Measurements from ENCODE around the gene FAM149A. TPM values are rescaled to one million over a fixed set of nuclear protein-coding genes. Genes with fewer than 3 reads are reported as not detected.

The FAM149A gene
- total and polyA plus RNA-seq, 2 donors (not counting 3 experiments of a cell fraction or from before 2014, with no cell fraction given) = 0.08 to 0.20 TPM

DNA sequence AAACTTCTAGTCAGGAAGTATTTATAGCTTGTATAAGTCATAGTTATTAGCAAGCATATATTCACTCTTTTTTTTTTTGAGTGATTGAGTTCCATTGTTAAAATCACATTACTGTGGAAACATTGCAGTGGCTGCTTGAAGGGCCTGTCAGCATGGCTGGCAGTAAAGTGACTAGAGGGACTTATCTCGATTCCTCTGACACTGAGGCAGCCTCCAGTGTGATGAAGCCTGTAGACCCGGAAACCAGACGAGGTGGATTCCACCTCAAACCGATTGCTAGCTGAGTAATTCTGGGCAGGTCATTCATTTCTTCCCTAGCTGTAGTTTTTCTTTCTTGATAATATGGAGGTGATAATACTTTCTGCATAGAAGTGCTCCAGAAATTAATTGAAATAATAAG is 4.7 kb downstream of the FAM149A start:
- no peak overlapping the region for H3K4me2 ChIP-seq (ENCODE audit: insufficient read depth, low read length)
- no peaks in the 10 kb centered on the region for H3K79me2 ChIP-seq (ENCODE audit: control insufficient read depth, insufficient read depth, low read length)
- H3K9me3 ChIP-seq (replicated peaks; ENCODE audit: control insufficient read depth, insufficient read depth, low read length) = no peaks in the 10 kb centered on the region
- CTCF ChIA-PET = no interaction called here
- H3K27me3 ChIP-seq (ENCODE audit: control insufficient read depth in 2 of 2, insufficient read depth in 2 of 2, low read length in 2 of 2) = peaks cover 17 to 21% of the 10 kb centered on the region in 2 experiments
- POLR2A ChIA-PET = no interaction called here
- no peaks in the 10 kb centered on the region for H4K20me1 ChIP-seq (replicated peaks; ENCODE audit: control insufficient read depth, extremely low read depth, insufficient read depth, low read length)
- H3K27ac ChIP-seq (ENCODE audit: insufficient read depth, low read depth, low read length) = no peak overlapping the region
- DNase-seq (ENCODE audit: low read depth, low spot score) (no peak), FAIRE-seq (no peak)
- H3K9me1 ChIP-seq (replicated peaks; ENCODE audit: control insufficient read depth, extremely low read depth, insufficient read depth, low read length) = no peaks in the 10 kb centered on the region
- H3K4me3 ChIP-seq (replicated peaks in 1 of 3; ENCODE audit: insufficient read depth in 1 of 3, low read depth in 1 of 3, low read length in 3 of 3) = no peak overlapping the region
- H3K9ac ChIP-seq (replicated peaks; ENCODE audit: extremely low read depth, insufficient read depth, low read length) = no peak overlapping the region
- no TSS peak for BruUV-seq (replicated peaks)
- no peaks in the 10 kb centered on the region for H3K36me3 ChIP-seq (ENCODE audit: control insufficient read depth in 2 of 2, extremely low read depth in 1 of 2, insufficient read depth in 2 of 2, low read length in 2 of 2)
- intact Hi-C loops (cut with micrococcal nuclease) = no loop called here
- H2AFZ ChIP-seq (ENCODE audit: low read depth, low read length) = no peak overlapping the region
- dilution Hi-C loops (cut with MboI; ENCODE audit: extremely low pct_ligation_motif_present, low sequenced_read_pairs) = no loop called here
- peaks cover 3% of the 10 kb centered on the region for H3K4me1 ChIP-seq (ENCODE audit: control insufficient read depth, extremely low read depth, insufficient read depth, low read length)
- TF ChIP-seq EZH2 (IDR thresholded peaks at IDR 0.05; ENCODE audit: borderline replicate concordance, low read depth, low read length, severe bottlenecking) (no peak), POLR2A (IDR thresholded peaks at IDR 0.05; ENCODE audit: low read depth, low read length) (no peak), MYC (IDR thresholded peaks at IDR 0.05; ENCODE audit: low read depth, low read length) (no peak), FOS (IDR thresholded peaks at IDR 0.05; ENCODE audit: borderline replicate concordance, insufficient read depth, low read length) (no peak), GATA2 (IDR thresholded peaks at IDR 0.05; ENCODE audit: insufficient read depth, insufficient read length, low read depth, low read length) (no peak), POLR2AphosphoS5 (IDR thresholded peaks at IDR 0.05; ENCODE audit: insufficient read depth, low read depth, low read length) (no peak)
- TF ChIP-seq, protein P1, sequence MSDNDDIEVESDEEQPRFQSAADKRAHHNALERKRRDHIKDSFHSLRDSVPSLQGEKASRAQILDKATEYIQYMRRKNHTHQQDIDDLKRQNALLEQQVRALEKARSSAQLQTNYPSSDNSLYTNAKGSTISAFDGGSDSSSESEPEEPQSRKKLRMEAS (IDR thresholded peaks at IDR 0.05; ENCODE audit: insufficient read depth, insufficient read length) = no peak

DNA sequence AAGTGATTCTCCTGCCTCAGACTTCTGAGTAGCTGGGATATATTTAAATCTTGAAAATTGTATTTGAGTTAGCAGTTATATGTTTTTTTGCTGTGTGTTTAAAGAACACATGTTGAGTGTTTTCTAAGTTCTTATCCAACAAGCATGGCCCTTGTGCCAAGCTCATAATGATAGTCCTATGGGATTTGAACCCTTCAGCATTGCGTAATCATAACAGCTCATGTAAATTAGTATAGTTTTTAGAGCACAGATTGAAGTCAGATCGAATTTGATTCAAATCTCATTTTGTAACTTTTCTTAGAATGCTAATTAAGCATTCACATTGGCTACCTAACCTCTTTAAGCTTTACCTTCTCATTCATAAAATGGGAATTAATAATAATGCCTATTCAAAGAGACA is 12.2 kb downstream of the FAM149A start:
- Histone ChIP-seq H3K4me1 (ENCODE audit: control insufficient read depth, extremely low read depth, insufficient read depth, low read length) (no peaks in the 10 kb centered on the region), H3K36me3 (ENCODE audit: control insufficient read depth in 2 of 2, extremely low read depth in 1 of 2, insufficient read depth in 2 of 2, low read length in 2 of 2) (no peaks in the 10 kb centered on the region), H3K9me1 (replicated peaks; ENCODE audit: control insufficient read depth, extremely low read depth, insufficient read depth, low read length) (no peaks in the 10 kb centered on the region), H3K79me2 (ENCODE audit: control insufficient read depth, insufficient read depth, low read length) (no peaks in the 10 kb centered on the region), H4K20me1 (replicated peaks; ENCODE audit: control insufficient read depth, extremely low read depth, insufficient read depth, low read length) (no peaks in the 10 kb centered on the region), H3K27me3 (ENCODE audit: control insufficient read depth in 2 of 2, insufficient read depth in 2 of 2, low read length in 2 of 2) (no peaks in the 10 kb centered on the region), H2AFZ (ENCODE audit: low read depth, low read length) (no peak overlapping the region), H3K9me3 (replicated peaks; ENCODE audit: control insufficient read depth, insufficient read depth, low read length) (no peaks in the 10 kb centered on the region), H3K4me2 (ENCODE audit: insufficient read depth, low read length) (no peak overlapping the region), H3K9ac (replicated peaks; ENCODE audit: extremely low read depth, insufficient read depth, low read length) (no peak overlapping the region), H3K4me3 (replicated peaks in 1 of 3; ENCODE audit: insufficient read depth in 1 of 3, low read depth in 1 of 3, low read length in 3 of 3) (no peak overlapping the region), H3K27ac (ENCODE audit: insufficient read depth, low read depth, low read length) (no peak overlapping the region)
- ChIA-PET POLR2A (no interaction called here), CTCF (interaction anchor here (0.7 to 2.6 kb wide), 4 partner anchors 18 to 1077 kb away, joined by 3 to 7 read pairs (median 4); no protein-coding TSS in a partner anchor)
- BruUV-seq (replicated peaks) = no TSS peak
- dilution Hi-C loops (cut with MboI; ENCODE audit: extremely low pct_ligation_motif_present, low sequenced_read_pairs) = no loop called here
- DNase-seq (ENCODE audit: low read depth, low spot score) (no peak), FAIRE-seq (no peak)
- intact Hi-C loops (cut with micrococcal nuclease) = no loop called here
- TF ChIP-seq, protein P1 (IDR thresholded peaks at IDR 0.05; ENCODE audit: insufficient read depth, insufficient read length) = no peak
- no peak for TF ChIP-seq JUN (IDR thresholded peaks at IDR 0.05; ENCODE audit: borderline replicate concordance, insufficient read depth, insufficient read length, low read depth)
- TF ChIP-seq FOS (IDR thresholded peaks at IDR 0.05; ENCODE audit: borderline replicate concordance, insufficient read depth, low read length) = no peak
- TF ChIP-seq GATA2 (IDR thresholded peaks at IDR 0.05; ENCODE audit: insufficient read depth, insufficient read length, low read depth, low read length) = no peak
- no peak for TF ChIP-seq MYC (IDR thresholded peaks at IDR 0.05; ENCODE audit: low read depth, low read length)
- TF ChIP-seq, protein P2, sequence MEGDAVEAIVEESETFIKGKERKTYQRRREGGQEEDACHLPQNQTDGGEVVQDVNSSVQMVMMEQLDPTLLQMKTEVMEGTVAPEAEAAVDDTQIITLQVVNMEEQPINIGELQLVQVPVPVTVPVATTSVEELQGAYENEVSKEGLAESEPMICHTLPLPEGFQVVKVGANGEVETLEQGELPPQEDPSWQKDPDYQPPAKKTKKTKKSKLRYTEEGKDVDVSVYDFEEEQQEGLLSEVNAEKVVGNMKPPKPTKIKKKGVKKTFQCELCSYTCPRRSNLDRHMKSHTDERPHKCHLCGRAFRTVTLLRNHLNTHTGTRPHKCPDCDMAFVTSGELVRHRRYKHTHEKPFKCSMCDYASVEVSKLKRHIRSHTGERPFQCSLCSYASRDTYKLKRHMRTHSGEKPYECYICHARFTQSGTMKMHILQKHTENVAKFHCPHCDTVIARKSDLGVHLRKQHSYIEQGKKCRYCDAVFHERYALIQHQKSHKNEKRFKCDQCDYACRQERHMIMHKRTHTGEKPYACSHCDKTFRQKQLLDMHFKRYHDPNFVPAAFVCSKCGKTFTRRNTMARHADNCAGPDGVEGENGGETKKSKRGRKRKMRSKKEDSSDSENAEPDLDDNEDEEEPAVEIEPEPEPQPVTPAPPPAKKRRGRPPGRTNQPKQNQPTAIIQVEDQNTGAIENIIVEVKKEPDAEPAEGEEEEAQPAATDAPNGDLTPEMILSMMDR (IDR thresholded peaks at IDR 0.05; ENCODE audit: extremely low read depth in 1 of 2, insufficient read depth in 1 of 2, low read depth in 1 of 2, low read length in 2 of 2) = no peak
- TF ChIP-seq POLR2AphosphoS5 (IDR thresholded peaks at IDR 0.05; ENCODE audit: insufficient read depth, low read depth, low read length) = no peak

Measured in endothelial cell of umbilical vein (primary cell).